Testis (tissue), 3 donors: Measurements from ENCODE around the gene IPO11. TPM values are rescaled to one million over a fixed set of nuclear protein-coding genes. Genes with fewer than 3 reads are reported as not detected.

ENCODE experiments used
- DNase-seq: peaks from one replicate; pipeline ENCODE4 v3.0.0-alpha.2; 2019
- H3K27ac ChIP-seq, 2 donors: fragments of 200-600 bp; sonication (generic); one replicate each; pipeline ENCODE4 v1.5.1; 2019
- H3K27me3 ChIP-seq: fragments of 200-600 bp; sonication (generic); one replicate; pipeline ENCODE4 v1.5.1; 2019
- H3K36me3 ChIP-seq: fragments of 200-600 bp; sonication (generic); one replicate; pipeline ENCODE4 v1.5.1; 2017; ENCODE audit warnings: low read depth; ENCODE audit errors: missing control alignments
- H3K4me1 ChIP-seq: fragments of 200-600 bp; sonication (generic); one replicate; pipeline ENCODE4 v1.5.1; 2019
- H3K4me3 ChIP-seq, 2 donors: fragments of 200-600 bp; sonication (generic); one replicate each; pipeline ENCODE4 v1.5.1; 2017 to 2019
- H3K9me3 ChIP-seq: fragments of 200-600 bp; sonication (generic); one replicate; pipeline ENCODE4 v1.5.1; 2017
- CTCF ChIP-seq, 3 experiments: fragments of 450-650 bp in 2 of 3; fragments of 200-600 bp in 1 of 3; sonication (generic) in 1 of 3; IDR thresholded peaks; one replicate each; pipeline ENCODE4 v1.5.1; 2016 to 2019; ENCODE audit warnings: antibody characterized with exemption in 3 of 3, mild to moderate bottlenecking in 2 of 3, moderate library complexity in 1 of 3
- POLR2A ChIP-seq: fragments of 450-650 bp; IDR thresholded peaks from one replicate; pipeline ENCODE4 v1.6.1; 2017; ENCODE audit warnings: antibody characterized with exemption, mild to moderate bottlenecking, moderate library complexity
- WGBS, 2 donors: methylation state at CpG; one replicate each; pipeline ENCODE4 v1.1.5; 2018; 5-methylcytosine and 5-hydroxymethylcytosine counted together
- intact Hi-C: fragments of 100-400 bp; cut with DNase I; formaldehyde crosslinking; loops from one replicate; pipeline ENCODE4 v1.15.1; 2023; ENCODE audit warnings: low total_unique reads
- polyA plus RNA-seq: library from polyadenylated mRNA; stranded (reverse); fragments of 350-450 nt; fragmentation: Illumina TruSeq; extraction: RNeasy Lipid Tissue Mini Kit (QIAGEN cat#74804); gene quantifications from one replicate; pipeline ENCODE4 v1.2.3, GENCODE V29; 2014; ENCODE audit warnings: low read depth, low replicate concordance; ENCODE audit not compliant: insufficient read depth
- total RNA-seq, 2 donors: library from RNA; depleted of rRNA; stranded (reverse); fragments of >200 nt; gene quantifications; one replicate each; pipeline ENCODE4 v1.2.3, GENCODE V29; 2016

IPO11 gene
- total and polyA plus RNA-seq, 3 donors from 2014 or later = 50.3 to 74.5 (median 67.3) TPM

- intact Hi-C loops = no loop called here
- H3K36me3 ChIP-seq = no peaks in the 10 kb centered on the region
- 92% methylated on average over 1 of the region's 1 CpG for WGBS, 2 donors
- no peak overlapping the region for H3K27ac ChIP-seq
- TF ChIP-seq POLR2A = no peak
- TF ChIP-seq CTCF (IDR thresholded peaks at IDR 0.05) = no peak
- no peaks in the 10 kb centered on the region for H3K4me1 ChIP-seq
- no peak overlapping the region for H3K4me3 ChIP-seq
- H3K9me3 ChIP-seq = no peaks in the 10 kb centered on the region
- no peak for DNase-seq
- no peaks in the 10 kb centered on the region for H3K27me3 ChIP-seq
Measured at GRCh38 chr5:62596096-62596495, 183.5 kb downstream of the IPO11 start.

- H3K36me3 ChIP-seq = no peaks in the 10 kb centered on the region
- H3K27ac ChIP-seq = no peak overlapping the region
- intact Hi-C loops = no loop called here
- no peak overlapping the region for H3K4me3 ChIP-seq
- no peaks in the 10 kb centered on the region for H3K9me3 ChIP-seq
- TF ChIP-seq POLR2A (no peak), CTCF (IDR thresholded peaks at IDR 0.05) (no peak)
- no peaks in the 10 kb centered on the region for H3K4me1 ChIP-seq
- 96 to 97% methylated on average over 1 of the region's 1 CpG for WGBS, 2 donors
- no peak for DNase-seq
- no peaks in the 10 kb centered on the region for H3K27me3 ChIP-seq
Measured at GRCh38 chr5:62596691-62597090, 184.1 kb downstream of the IPO11 start.

GRCh38 chr5:62597314-62597713, 184.8 kb downstream of the IPO11 start:
- no peak for DNase-seq
- Histone ChIP-seq H3K4me1 (no peaks in the 10 kb centered on the region), H3K4me3 (no peak overlapping the region), H3K27ac (no peak overlapping the region), H3K9me3 (no peaks in the 10 kb centered on the region), H3K27me3 (no peaks in the 10 kb centered on the region), H3K36me3 (no peaks in the 10 kb centered on the region)
- no peak for TF ChIP-seq CTCF (IDR thresholded peaks at IDR 0.05)
- TF ChIP-seq POLR2A = no peak
- intact Hi-C loops = no loop called here
- 84 to 86% methylated on average over 2 of the region's 2 CpGs for WGBS, 2 donors

- Histone ChIP-seq H3K36me3 (no peaks in the 10 kb centered on the region), H3K9me3 (no peaks in the 10 kb centered on the region), H3K27me3 (no peaks in the 10 kb centered on the region), H3K4me3 (no peak overlapping the region), H3K4me1 (no peaks in the 10 kb centered on the region), H3K27ac (no peak overlapping the region)
- no peak for DNase-seq
- intact Hi-C loops = no loop called here
- TF ChIP-seq POLR2A (no peak), CTCF (IDR thresholded peaks at IDR 0.05) (no peak)
- 69 to 74% methylated on average over 3 of the region's 3 CpGs for WGBS, 2 donors
Measured at GRCh38 chr5:62600560-62601252, 188.1 kb downstream of the IPO11 start.

GRCh38 chr5:62603934-62604333, 191.4 kb downstream of the IPO11 start:
- no peak for DNase-seq
- WGBS, 2 donors = 92 to 93% methylated on average over 5 of the region's 5 CpGs
- TF ChIP-seq POLR2A (no peak), CTCF (IDR thresholded peaks at IDR 0.05) (no peak)
- Histone ChIP-seq H3K27me3 (no peaks in the 10 kb centered on the region), H3K9me3 (no peaks in the 10 kb centered on the region), H3K36me3 (no peaks in the 10 kb centered on the region), H3K4me3 (no peak overlapping the region), H3K4me1 (no peaks in the 10 kb centered on the region), H3K27ac (no peak overlapping the region)
- intact Hi-C loops = no loop called here
